HCT116 (cell line): ENCODE measurements around the gene RPIA. TPM values are rescaled to one million over a fixed set of nuclear protein-coding genes. Genes with fewer than 3 reads are reported as not detected.

ENCODE experiments used
- ATAC-seq: fragments of 200-7000 bp; cut with Tn5 transposase; 2 replicates; pipeline ENCODE4 v1.9.1; 2020; ENCODE audit warnings: mild to moderate bottlenecking, moderate library complexity
- BruUV-seq: library from RNA; stranded (reverse); fragments of 400-500 nt; replicated peaks from 2 replicates; lab custom pipeline; 2021; lab: Mats Ljungman, UMichigan
- CTCF ChIA-PET: fragments of 300-600 bp; sonication (Branson Sonifier 250); formaldehyde crosslinking; loops from one replicate; lab custom pipeline; 2021; ENCODE audit warnings: antibody characterized with exemption; lab: Charles Lee
- POLR2A ChIA-PET: fragments of 300-600, 350-600 bp; sonication (Branson Sonifier 250); formaldehyde crosslinking; loops from one replicate; lab custom pipeline; 2021; ENCODE audit warnings: antibody characterized with exemption; lab: Charles Lee
- RAD21 ChIA-PET, 2 experiments: fragments of 300-600 bp; sonication (Branson Sonifier 250); formaldehyde crosslinking; loops; one replicate each; lab custom pipeline; 2023; ENCODE audit warnings: low total read pairs in 2 of 2; ENCODE audit not compliant: uncharacterized antibody in 2 of 2, unreplicated experiment in 2 of 2, low non-redundant PET in 1 of 2; lab: Charles Lee
- DNase-seq: peaks from one replicate; pipeline ENCODE4 v3.0.0-alpha.2; 2010; ENCODE audit warnings: low read depth, low spot score
- H2AFZ ChIP-seq: fragments of 200-600 bp; shearing (Covaris generic), sonication (generic); 2 replicates; pipeline ENCODE4 v1.6.1; 2017; ENCODE audit warnings: low read depth, mixed run types, mixed read lengths, antibody characterized with exemption, low read length; ENCODE audit not compliant: poor library complexity, severe bottlenecking
- H3K27ac ChIP-seq: 2 replicates; pipeline ENCODE4 v1.5.1; 2012; ENCODE audit warnings: low read depth, low read length
- H3K27me3 ChIP-seq: fragments of 200-600 bp; sonication (generic); 2 replicates; pipeline ENCODE4 v1.6.1; 2016; ENCODE audit warnings: mixed run types, low read length, mixed read lengths; ENCODE audit not compliant: insufficient read depth
- H3K36me3 ChIP-seq, 2 experiments: fragments of 200-500 bp in 1 of 2; fragments of 200-600 bp in 1 of 2; sonication (Bioruptor generic) in 1 of 2; sonication (generic) in 1 of 2; 2 replicates each; pipeline versions ENCODE4 v1.5.1 to v1.6.1; 2014 to 2016; ENCODE audit warnings: low read length in 2 of 2, inconsistent platforms in 1 of 2, mixed read lengths in 1 of 2, mixed run types in 1 of 2; ENCODE audit not compliant: insufficient read depth in 2 of 2, control insufficient read depth in 1 of 2
- H3K4me1 ChIP-seq, 2 experiments: fragments of 200-600 bp in 1 of 2; sonication (generic) in 1 of 2; 2 replicates each; pipeline versions ENCODE4 v1.5.1 to v1.6.1; 2012 to 2017; ENCODE audit warnings: low read length in 2 of 2, inconsistent platforms in 1 of 2, mild to moderate bottlenecking in 1 of 2, mixed read lengths in 1 of 2, mixed run types in 1 of 2, moderate library complexity in 1 of 2; ENCODE audit not compliant: insufficient read depth in 2 of 2, control insufficient read depth in 1 of 2
- H3K4me2 ChIP-seq: fragments of 200-600 bp; sonication (generic); 2 replicates; pipeline ENCODE4 v1.6.1; 2017; ENCODE audit warnings: mixed run types, low read length, mixed read lengths
- H3K4me3 ChIP-seq, 2 experiments: fragments of 200-600 bp in 1 of 2; sonication (generic) in 1 of 2; replicated peaks in 1 of 2; 2 replicates each; pipeline ENCODE4 v1.5.1; 2011 to 2016; ENCODE audit warnings: low read length in 2 of 2, control low read depth in 1 of 2, low read depth in 1 of 2, mild to moderate bottlenecking in 1 of 2, mixed read lengths in 1 of 2, mixed run types in 1 of 2
- H3K79me2 ChIP-seq: fragments of 200-600 bp; sonication (generic); 2 replicates; pipeline ENCODE4 v1.6.1; 2017; ENCODE audit warnings: mild to moderate bottlenecking, mixed run types, low read length, moderate library complexity, mixed read lengths; ENCODE audit not compliant: insufficient read depth
- H3K9ac ChIP-seq: fragments of 200-600 bp; sonication (generic); 2 replicates; pipeline ENCODE4 v1.6.1; 2016; ENCODE audit warnings: low read length, mixed read lengths
- H3K9me2 ChIP-seq: fragments of 200-600 bp; sonication (generic), shearing (Covaris generic); 2 replicates; pipeline ENCODE4 v1.6.1; 2017; ENCODE audit warnings: mixed run types, mild to moderate bottlenecking, moderate library complexity; ENCODE audit not compliant: insufficient read depth
- H3K9me3 ChIP-seq, 2 experiments: fragments of 200-500 bp in 1 of 2; fragments of 200-600 bp in 1 of 2; sonication (Bioruptor generic) in 1 of 2; sonication (generic) in 1 of 2; 2 replicates each; pipeline ENCODE4 v1.6.1; 2014 to 2017; ENCODE audit warnings: low read length in 2 of 2, mixed read lengths in 2 of 2, inconsistent platforms in 1 of 2, low read depth in 1 of 2, mild to moderate bottlenecking in 1 of 2, mixed run types in 1 of 2, moderate library complexity in 1 of 2; ENCODE audit not compliant: control insufficient read depth in 1 of 2, insufficient read depth in 1 of 2
- H4K20me1 ChIP-seq: fragments of 200-600 bp; sonication (generic), shearing (Covaris generic); 2 replicates; pipeline ENCODE4 v1.6.1; 2017; ENCODE audit warnings: mixed run types, mild to moderate bottlenecking, moderate library complexity; ENCODE audit not compliant: insufficient read depth
- CBX3 ChIP-seq: IDR thresholded peaks from 2 replicates; pipeline ENCODE4 v1.6.1; 2012; ENCODE audit warnings: low read depth
- CEBPB ChIP-seq: IDR thresholded peaks from 2 replicates; pipeline ENCODE4 v1.6.1; 2012; ENCODE audit warnings: low read depth
- ELF1 ChIP-seq: IDR thresholded peaks from 2 replicates; pipeline ENCODE4 v1.6.1; 2012; ENCODE audit warnings: low read depth, borderline replicate concordance
- EZH2 ChIP-seq: fragments of 200-600 bp; sonication (generic); IDR thresholded peaks from 2 replicates; pipeline ENCODE4 v1.6.1; 2017; ENCODE audit warnings: antibody characterized with exemption, mixed run types
- EZH2phosphoT487 ChIP-seq: fragments of 200-600 bp; IDR thresholded peaks from 2 replicates; pipeline ENCODE4 v1.6.1; 2018; ENCODE audit warnings: antibody characterized with exemption, borderline replicate concordance
- POLR2AphosphoS5 ChIP-seq: IDR thresholded peaks from 2 replicates; pipeline ENCODE4 v1.6.1; 2011; ENCODE audit warnings: mild to moderate bottlenecking, low read depth, low read length, moderate library complexity
- RAD21 ChIP-seq: IDR thresholded peaks from 2 replicates; pipeline ENCODE4 v1.6.1; 2012; ENCODE audit warnings: low read depth, mild to moderate bottlenecking
- SP1 ChIP-seq: IDR thresholded peaks from 2 replicates; pipeline ENCODE4 v1.6.1; 2012; ENCODE audit warnings: low read depth
- SRF ChIP-seq: IDR thresholded peaks from 2 replicates; pipeline ENCODE4 v1.6.1; 2012; ENCODE audit warnings: low read depth
- TCF7L2 ChIP-seq: IDR thresholded peaks from 2 replicates; pipeline ENCODE4 v1.7.0; 2011; ENCODE audit warnings: borderline replicate concordance, inconsistent platforms; ENCODE audit not compliant: insufficient read depth, insufficient read length; ENCODE audit errors: extremely low read depth
- YY1 ChIP-seq: IDR thresholded peaks from 2 replicates; pipeline ENCODE4 v1.6.1; 2011; ENCODE audit warnings: low read length, low read depth, moderate library complexity, mild to moderate bottlenecking; ENCODE audit not compliant: insufficient replicate concordance; ENCODE audit errors: extremely low read depth
- ZFX ChIP-seq: fragments of 450-650 bp; IDR thresholded peaks from 2 replicates; pipeline ENCODE4 v1.6.1; 2017
- intact Hi-C: fragments of 100-400 bp; cut with micrococcal nuclease; formaldehyde crosslinking; loops from 2 replicates; pipeline ENCODE4 v1.10.0; 2022
- total RNA-seq: library from RNA; stranded (reverse); gene quantifications from one replicate; pipeline ENCODE4 v1.2.1, GENCODE V29; 2021; ENCODE audit not compliant: unreplicated experiment
- TF ChIP-seq, protein P1 (sequence below), 3 experiments: fragments of 200-600 bp in 1 of 3; sonication (generic) in 1 of 3; IDR thresholded peaks in 2 of 3; conservative IDR thresholded peaks in 1 of 3; 2 replicates each; pipeline ENCODE4 v1.5.1; 2012 to 2017; ENCODE audit warnings: low read depth in 2 of 3, low read length in 2 of 3, antibody characterized with exemption in 1 of 3, borderline replicate concordance in 1 of 3, control low read depth in 1 of 3, mild to moderate bottlenecking in 1 of 3, mixed read lengths in 1 of 3, mixed run types in 1 of 3, moderate library complexity in 1 of 3; ENCODE audit not compliant: insufficient read depth in 1 of 3
- TF ChIP-seq, protein P2 (sequence below): IDR thresholded peaks from 2 replicates; pipeline ENCODE4 v1.6.1; 2012

Gene RPIA
- total RNA-seq, 1 experiment from 2014 or later: 43.3 TPM

DNA sequence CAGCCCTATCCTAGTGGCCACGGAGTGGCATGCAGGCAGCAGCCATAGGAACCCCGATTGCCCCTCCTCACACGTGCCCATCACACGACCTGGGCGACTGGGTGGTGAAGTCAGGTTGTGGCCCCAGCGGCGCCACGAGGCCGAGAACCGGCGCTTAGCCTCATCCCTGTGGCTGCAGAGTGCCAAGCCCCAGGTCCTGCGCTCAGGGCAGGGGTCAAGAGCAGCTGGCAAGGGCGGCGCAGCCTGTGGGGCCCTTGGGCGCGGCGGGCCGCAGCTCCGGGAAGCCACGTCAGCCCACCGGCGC lies 73.3 kb downstream of the RPIA start:
- no peaks in the 10 kb centered on the region for H3K9me2 ChIP-seq
- H3K4me3 ChIP-seq: no peak overlapping the region
- H3K27ac ChIP-seq: no peak overlapping the region
- no peak for ATAC-seq
- H3K9me3 ChIP-seq: no peaks in the 10 kb centered on the region
- TF ChIP-seq, protein P1, sequence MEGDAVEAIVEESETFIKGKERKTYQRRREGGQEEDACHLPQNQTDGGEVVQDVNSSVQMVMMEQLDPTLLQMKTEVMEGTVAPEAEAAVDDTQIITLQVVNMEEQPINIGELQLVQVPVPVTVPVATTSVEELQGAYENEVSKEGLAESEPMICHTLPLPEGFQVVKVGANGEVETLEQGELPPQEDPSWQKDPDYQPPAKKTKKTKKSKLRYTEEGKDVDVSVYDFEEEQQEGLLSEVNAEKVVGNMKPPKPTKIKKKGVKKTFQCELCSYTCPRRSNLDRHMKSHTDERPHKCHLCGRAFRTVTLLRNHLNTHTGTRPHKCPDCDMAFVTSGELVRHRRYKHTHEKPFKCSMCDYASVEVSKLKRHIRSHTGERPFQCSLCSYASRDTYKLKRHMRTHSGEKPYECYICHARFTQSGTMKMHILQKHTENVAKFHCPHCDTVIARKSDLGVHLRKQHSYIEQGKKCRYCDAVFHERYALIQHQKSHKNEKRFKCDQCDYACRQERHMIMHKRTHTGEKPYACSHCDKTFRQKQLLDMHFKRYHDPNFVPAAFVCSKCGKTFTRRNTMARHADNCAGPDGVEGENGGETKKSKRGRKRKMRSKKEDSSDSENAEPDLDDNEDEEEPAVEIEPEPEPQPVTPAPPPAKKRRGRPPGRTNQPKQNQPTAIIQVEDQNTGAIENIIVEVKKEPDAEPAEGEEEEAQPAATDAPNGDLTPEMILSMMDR (IDR thresholded peaks at IDR 0.05 in 2 of 3, conservative IDR thresholded peaks at IDR 0.05 in 1 of 3; ENCODE audit: borderline replicate concordance in 1 of 3, insufficient read depth in 1 of 3, low read depth in 2 of 3, low read length in 2 of 3): no peak
- TF ChIP-seq SRF (no peak), EZH2phosphoT487 (no peak), CBX3 (no peak)
- no peaks in the 10 kb centered on the region for H3K4me1 ChIP-seq
- no peak for DNase-seq
- no peak overlapping the region for H3K4me2 ChIP-seq
- no peaks in the 10 kb centered on the region for H4K20me1 ChIP-seq
- ChIA-PET RAD21 (no interaction called here), POLR2A (no interaction called here), CTCF (no interaction called here)
- H3K79me2 ChIP-seq: no peaks in the 10 kb centered on the region
- H3K9ac ChIP-seq: no peak overlapping the region
- no peaks in the 10 kb centered on the region for H3K36me3 ChIP-seq
- peaks cover under 1% of the 10 kb centered on the region; the same call in 1 of the 2 replicates for H3K27me3 ChIP-seq
- intact Hi-C loops: no loop called here
- BruUV-seq: no TSS peak
- no peak overlapping the region for H2AFZ ChIP-seq

DNA sequence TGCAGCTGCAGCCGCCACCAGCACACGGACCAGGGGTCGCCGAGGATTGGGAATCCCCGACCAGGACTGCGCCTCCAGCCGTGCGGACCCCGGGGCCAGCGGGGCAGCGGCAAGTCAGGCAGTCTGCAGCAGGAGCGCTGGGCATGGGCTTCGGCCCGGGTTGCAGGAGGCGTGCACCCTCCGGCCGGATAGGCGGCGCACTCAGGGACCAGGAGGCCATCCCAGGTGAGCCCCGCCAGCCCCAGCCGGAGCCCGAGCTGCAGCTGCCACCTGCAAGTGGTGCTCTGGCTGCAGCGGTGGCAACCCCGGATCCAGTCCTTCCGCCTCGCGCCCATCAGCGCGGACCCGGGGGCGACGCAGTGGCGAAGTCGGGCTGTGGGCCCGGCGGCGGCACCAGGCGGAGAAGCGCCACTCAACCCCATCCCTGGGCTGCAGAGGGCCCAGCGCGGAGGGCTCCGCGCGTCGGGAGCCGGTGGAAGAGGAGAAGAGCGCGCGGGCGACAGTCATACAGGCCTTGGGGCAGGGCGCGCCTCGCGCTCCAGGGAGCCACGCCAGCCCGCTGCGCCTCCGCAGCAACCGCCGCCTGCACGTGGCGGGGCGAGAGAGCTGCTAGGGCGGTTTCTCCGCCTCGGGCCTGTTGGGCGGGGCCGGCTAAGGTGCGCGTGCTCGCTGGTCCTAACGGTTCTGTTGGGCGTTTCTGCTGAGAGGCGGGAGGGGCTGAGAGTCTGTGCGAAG lies 73.8 kb downstream of the RPIA start:
- CTCF ChIA-PET: no interaction called here
- no peak for ATAC-seq
- H3K9ac ChIP-seq: no peak overlapping the region
- no peaks in the 10 kb centered on the region for H3K4me1 ChIP-seq
- intact Hi-C loops: no loop called here
- H3K27me3 ChIP-seq: peaks cover 5% of the 10 kb centered on the region; the same call in 1 of the 2 replicates
- RAD21 ChIA-PET: no interaction called here
- H3K36me3 ChIP-seq: no peaks in the 10 kb centered on the region
- no peaks in the 10 kb centered on the region for H4K20me1 ChIP-seq
- DNase-seq: no peak
- no peak for TF ChIP-seq EZH2
- TF ChIP-seq ELF1: no peak
- TF ChIP-seq, protein P2, sequence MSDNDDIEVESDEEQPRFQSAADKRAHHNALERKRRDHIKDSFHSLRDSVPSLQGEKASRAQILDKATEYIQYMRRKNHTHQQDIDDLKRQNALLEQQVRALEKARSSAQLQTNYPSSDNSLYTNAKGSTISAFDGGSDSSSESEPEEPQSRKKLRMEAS: no peak
- no peak for TF ChIP-seq CEBPB
- no peak for TF ChIP-seq CBX3
- no peak for TF ChIP-seq ZFX
- TF ChIP-seq TCF7L2: no peak
- TF ChIP-seq, protein P1 (IDR thresholded peaks at IDR 0.05 in 2 of 3, conservative IDR thresholded peaks at IDR 0.05 in 1 of 3; ENCODE audit: borderline replicate concordance in 1 of 3, insufficient read depth in 1 of 3, low read depth in 2 of 3, low read length in 2 of 3): no peak
- TF ChIP-seq SRF: no peak
- TF ChIP-seq SP1: no peak
- no peak for TF ChIP-seq POLR2AphosphoS5
- TF ChIP-seq YY1: no peak
- TF ChIP-seq RAD21: no peak
- TF ChIP-seq, all 23 proteins: peak for 0
- Histone ChIP-seq H3K9me3 (no peaks in the 10 kb centered on the region), H3K4me2 (no peak overlapping the region), H2AFZ (no peak overlapping the region), H3K4me3 (no peak overlapping the region), H3K79me2 (no peaks in the 10 kb centered on the region), H3K9me2 (no peaks in the 10 kb centered on the region), H3K27ac (no peak overlapping the region)
- no TSS peak for BruUV-seq
- POLR2A ChIA-PET: no interaction called here
